ENCODE results near the gene BOLA2B.
A peak's percentile ranks its signal among the peaks of the same experiment; 100 is the strongest.
"Not testable (repeated sequence)": the region's sequence is repeated elsewhere in the genome, so short reads cannot be mapped to it uniquely, and the experiment has no call there.

BOLA2B gene

GRCh38 chr16:30193615-30194014 lies at the start of gene BOLA2B, which contains the start of gene SLX1A:
Gene BOLA2B (minus strand): TSS chr16:30193666. CDS start chr16:30193595, 71 bp downstream.
Gene SLX1A (plus strand): TSS chr16:30193875. CDS start chr16:30194085, 210 bp downstream.
- not testable (repeated sequence) for DNase-seq (ENCODE audit: low spot score)

GRCh38 chr16:30217082-30217481 lies 23.6 kb upstream of the BOLA2B start:
- not testable (repeated sequence) for DNase-seq (ENCODE audit: low spot score)

GRCh38 chr16:30211414-30211813 lies 17.9 kb upstream of the BOLA2B start:
- not testable (repeated sequence) for DNase-seq (ENCODE audit: low spot score)

- not testable (repeated sequence) for DNase-seq (ENCODE audit: low spot score)
Observed at GRCh38 chr16:30209032-30209431, 15.6 kb upstream of the BOLA2B start.

GRCh38 chr16:30207063-30207704 lies 13.7 kb upstream of the BOLA2B start:
- not testable (repeated sequence) for DNase-seq (ENCODE audit: low spot score)

GRCh38 chr16:30206252-30206651 lies 12.8 kb upstream of the BOLA2B start:
- DNase-seq (ENCODE audit: low spot score) = not testable (repeated sequence)

- not testable (repeated sequence) for DNase-seq (ENCODE audit: low spot score)
Observed at GRCh38 chr16:30205541-30206236, 12.2 kb upstream of the BOLA2B start.

- DNase-seq (ENCODE audit: low spot score) = not testable (repeated sequence)
Observed at GRCh38 chr16:30199608-30200343, 6.3 kb upstream of the BOLA2B start.

- not testable (repeated sequence) for DNase-seq (ENCODE audit: low spot score)
Observed at GRCh38 chr16:30199049-30199448, 5.6 kb upstream of the BOLA2B start, which contains the start of gene SULT1A3. Gene SULT1A3 (plus strand): TSS chr16:30199255. CDS start chr16:30200729, 1,474 bp downstream.

GRCh38 chr16:30197001-30197400 lies 3.5 kb upstream of the BOLA2B start:
- not testable (repeated sequence) for DNase-seq (ENCODE audit: low spot score)

GRCh38 chr16:30194172-30194925 lies 883 bp upstream of the BOLA2B start:
- not testable (repeated sequence) for DNase-seq (ENCODE audit: low spot score)

- DNase-seq (ENCODE audit: low spot score) = not testable (repeated sequence)
Observed at GRCh38 chr16:30193098-30193497, 368 bp downstream of the BOLA2B start.

GRCh38 chr16:30191158-30191557 lies 2.3 kb downstream of the BOLA2B start:
- DNase-seq (ENCODE audit: low spot score) = not testable (repeated sequence)

GRCh38 chr16:30187971-30188561 lies 5.4 kb downstream of the BOLA2B start:
- no peak for DNase-seq (ENCODE audit: low spot score)

GRCh38 chr16:30187556-30187865 lies 6.0 kb downstream of the BOLA2B start:
- no peak for DNase-seq (ENCODE audit: low spot score)

- DNase-seq (ENCODE audit: low spot score) = peak; percentile 77
Observed at GRCh38 chr16:30186782-30187555, 6.5 kb downstream of the BOLA2B start.

- DNase-seq (ENCODE audit: low spot score) = no peak
Observed at GRCh38 chr16:30186444-30186781, 7.1 kb downstream of the BOLA2B start.

GRCh38 chr16:30185683-30186421 lies 7.6 kb downstream of the BOLA2B start:
- no peak for DNase-seq (ENCODE audit: low spot score)

GRCh38 chr16:30184891-30185682 lies 8.4 kb downstream of the BOLA2B start:
- DNase-seq (ENCODE audit: low spot score) = no peak

Data from AG20443 (cell line).